ENCODE measurements around the gene FAAP100.
A peak's percentile ranks its signal among the peaks of the same experiment; 100 is the strongest.

Gene FAAP100

GRCh38 chr17:81491181-81491581, 61.0 kb downstream of the FAAP100 start:
- no peak overlapping the region for H3K4me3 ChIP-seq (ENCODE audit: low read depth, low read length)
- no peak overlapping the region for H3K9ac ChIP-seq (ENCODE audit: low read depth, low read length)
- no peak overlapping the region for H3K27ac ChIP-seq (ENCODE audit: low read depth, low read length)
- no peaks in the 10 kb centered on the region for H3K36me3 ChIP-seq (ENCODE audit: control insufficient read depth, insufficient read depth, low read length)
- peaks cover 18% of the 10 kb centered on the region for H3K4me1 ChIP-seq (ENCODE audit: control insufficient read depth, insufficient read depth, low read length)
- H3K27me3 ChIP-seq (ENCODE audit: control insufficient read depth, insufficient read depth, low read length), result peaks cover 10% of the 10 kb centered on the region
- no peaks in the 10 kb centered on the region for H3K9me3 ChIP-seq (ENCODE audit: control insufficient read depth, insufficient read depth, low read length)

GRCh38 chr17:81489998-81490992, 61.9 kb downstream of the FAAP100 start:
- H3K4me3 ChIP-seq (ENCODE audit: low read depth, low read length), result peak overlapping the region; percentile 37; the same call in 1 of the 2 replicates
- H3K36me3 ChIP-seq (ENCODE audit: control insufficient read depth, insufficient read depth, low read length), result no peaks in the 10 kb centered on the region
- peaks cover 18% of the 10 kb centered on the region for H3K4me1 ChIP-seq (ENCODE audit: control insufficient read depth, insufficient read depth, low read length)
- H3K27ac ChIP-seq (ENCODE audit: low read depth, low read length), result peak overlapping the region; percentile 64
- no peaks in the 10 kb centered on the region for H3K9me3 ChIP-seq (ENCODE audit: control insufficient read depth, insufficient read depth, low read length)
- no peak overlapping the region; the same call in 1 of the 2 replicates for H3K9ac ChIP-seq (ENCODE audit: low read depth, low read length)
- peaks cover 11% of the 10 kb centered on the region for H3K27me3 ChIP-seq (ENCODE audit: control insufficient read depth, insufficient read depth, low read length)
